ENCODE results near the gene MASP1.

Gene MASP1

GRCh38 chr3:187321766-187322165, 30.2 kb upstream of the MASP1 start:
- Histone ChIP-seq H2AFZ (ENCODE audit: low read length) (no peak overlapping the region), H3K9me2 (ENCODE audit: low read depth, low read length) (no peaks in the 10 kb centered on the region), H3F3A (ENCODE audit: insufficient read depth, low read length) (no peaks in the 10 kb centered on the region), H3K27me3 (ENCODE audit: insufficient read depth, low read length) (0 out of 2 replicates have a peak, but pooled peaks cover 3% of the 10 kb centered on the region), H4K20me1 (ENCODE audit: insufficient read depth, low read length) (no peaks in the 10 kb centered on the region), H3K4me2 (ENCODE audit: low read length) (no peak overlapping the region), H3K79me2 (ENCODE audit: insufficient read depth, low read length) (no peaks in the 10 kb centered on the region), H3K27ac (ENCODE audit: low read depth, low read length, poor library complexity, severe bottlenecking) (no peak overlapping the region), H3K9me3 (ENCODE audit: low read length) (no peaks in the 10 kb centered on the region), H3K4me1 (ENCODE audit: insufficient read depth, low read length, severe bottlenecking) (peaks cover 5% of the 10 kb centered on the region), H3K9ac (ENCODE audit: low read length) (no peak overlapping the region), H3K36me3 (ENCODE audit: insufficient read depth, low read length) (no peaks in the 10 kb centered on the region), H3K4me3 (ENCODE audit: low read depth, low read length, poor library complexity, severe bottlenecking) (no peak overlapping the region)
- no peak for TF ChIP-seq EZH2 (IDR thresholded peaks at IDR 0.05; ENCODE audit: borderline replicate concordance, low read length)
- no peak for TF ChIP-seq CTCF (IDR thresholded peaks at IDR 0.05; ENCODE audit: low read length)

GRCh38 chr3:187319699-187320302, 28.3 kb upstream of the MASP1 start:
- Histone ChIP-seq H3K9me2 (ENCODE audit: low read depth, low read length) (no peaks in the 10 kb centered on the region), H2AFZ (ENCODE audit: low read length) (no peak overlapping the region), H3K9ac (ENCODE audit: low read length) (no peak overlapping the region), H3K4me3 (ENCODE audit: low read depth, low read length, poor library complexity, severe bottlenecking) (no peak overlapping the region), H3K27ac (ENCODE audit: low read depth, low read length, poor library complexity, severe bottlenecking) (no peak overlapping the region), H3K36me3 (ENCODE audit: insufficient read depth, low read length) (no peaks in the 10 kb centered on the region), H3K27me3 (ENCODE audit: insufficient read depth, low read length) (0 out of 2 replicates have a peak, but pooled peaks cover 3% of the 10 kb centered on the region), H3F3A (ENCODE audit: insufficient read depth, low read length) (no peaks in the 10 kb centered on the region), H3K79me2 (ENCODE audit: insufficient read depth, low read length) (no peaks in the 10 kb centered on the region), H4K20me1 (ENCODE audit: insufficient read depth, low read length) (no peaks in the 10 kb centered on the region), H3K4me2 (ENCODE audit: low read length) (no peak overlapping the region), H3K4me1 (ENCODE audit: insufficient read depth, low read length, severe bottlenecking) (peaks cover 5% of the 10 kb centered on the region), H3K9me3 (ENCODE audit: low read length) (no peaks in the 10 kb centered on the region)
- TF ChIP-seq EZH2 (IDR thresholded peaks at IDR 0.05; ENCODE audit: borderline replicate concordance, low read length) (no peak), CTCF (IDR thresholded peaks at IDR 0.05; ENCODE audit: low read length) (peak; percentile 97)

- no peaks in the 10 kb centered on the region for H3K9me3 ChIP-seq (ENCODE audit: low read length)
- H3K4me3 ChIP-seq (ENCODE audit: low read depth, low read length, poor library complexity, severe bottlenecking): no peak overlapping the region
- no peak overlapping the region for H2AFZ ChIP-seq (ENCODE audit: low read length)
- H3F3A ChIP-seq (ENCODE audit: insufficient read depth, low read length): no peaks in the 10 kb centered on the region
- peaks cover 5% of the 10 kb centered on the region for H3K4me1 ChIP-seq (ENCODE audit: insufficient read depth, low read length, severe bottlenecking)
- H3K27me3 ChIP-seq (ENCODE audit: insufficient read depth, low read length): 0 out of 2 replicates have a peak, but pooled peaks cover 3% of the 10 kb centered on the region
- no peaks in the 10 kb centered on the region for H3K9me2 ChIP-seq (ENCODE audit: low read depth, low read length)
- no peaks in the 10 kb centered on the region for H3K79me2 ChIP-seq (ENCODE audit: insufficient read depth, low read length)
- no peak overlapping the region for H3K4me2 ChIP-seq (ENCODE audit: low read length)
- H4K20me1 ChIP-seq (ENCODE audit: insufficient read depth, low read length): no peaks in the 10 kb centered on the region
- TF ChIP-seq EZH2 (IDR thresholded peaks at IDR 0.05; ENCODE audit: borderline replicate concordance, low read length) (no peak), CTCF (IDR thresholded peaks at IDR 0.05; ENCODE audit: low read length) (peak; percentile 99)
- H3K36me3 ChIP-seq (ENCODE audit: insufficient read depth, low read length): no peaks in the 10 kb centered on the region
- H3K27ac ChIP-seq (ENCODE audit: low read depth, low read length, poor library complexity, severe bottlenecking): no peak overlapping the region
- no peak overlapping the region for H3K9ac ChIP-seq (ENCODE audit: low read length)
Measured at GRCh38 chr3:187318819-187319616, 27.5 kb upstream of the MASP1 start.
